Gastrocnemius medialis (tissue), 4 donors: ENCODE results near the gene GNAI3. TPM values are rescaled to one million over a fixed set of nuclear protein-coding genes. Genes with fewer than 3 reads are reported as not detected.

ENCODE experiments used
- ATAC-seq, 2 donors: fragments of 150-250 bp; one replicate each; pipeline ENCODE4 v1.9.1; 2016
- DNase-seq, 2 donors: peaks; one replicate each; pipeline ENCODE4 v3.0.0-alpha.2; 2019
- H3K27ac ChIP-seq, 4 donors: fragments of 200-600 bp; sonication (generic); 1 replicate in 1 of 4; 2 replicates in 3 of 4; pipeline ENCODE4 v1.5.1; 2016 to 2018; ENCODE audit warnings: mild to moderate bottlenecking in 2 of 4, moderate library complexity in 1 of 4
- H3K27me3 ChIP-seq, 3 donors: fragments of 200-600 bp; sonication (generic) in 2 of 3; 1 replicate in 1 of 3; 2 replicates in 2 of 3; pipeline versions ENCODE4 v1.5.1 to v1.6.0; 2016 to 2019; ENCODE audit warnings: mild to moderate bottlenecking in 1 of 3, moderate library complexity in 1 of 3
- H3K36me3 ChIP-seq, 2 donors: fragments of 200-600 bp; sonication (generic) in 1 of 2; one replicate each; pipeline ENCODE4 v1.5.1; 2017 to 2018
- H3K4me1 ChIP-seq, 2 donors: fragments of 200-600 bp; sonication (generic) in 1 of 2; one replicate each; pipeline ENCODE4 v1.5.1; 2016 to 2017; ENCODE audit warnings: mild to moderate bottlenecking in 2 of 2
- H3K4me3 ChIP-seq, 4 donors: fragments of 200-600 bp; sonication (generic) in 3 of 4; 1 replicate in 1 of 4; 2 replicates in 3 of 4; pipeline ENCODE4 v1.5.1; 2016 to 2019; ENCODE audit warnings: mild to moderate bottlenecking in 2 of 4
- H3K9me3 ChIP-seq, 3 donors: fragments of 200-600 bp; sonication (generic) in 2 of 3; 1 replicate in 1 of 3; 2 replicates in 2 of 3; pipeline ENCODE4 v1.5.1; 2016 to 2019
- CTCF ChIP-seq, 5 experiments: fragments of 450-650 bp in 3 of 5; fragments of 200-600 bp in 2 of 5; sonication (generic) in 2 of 5; IDR thresholded peaks in 4 of 5; conservative IDR thresholded peaks in 1 of 5; 1 replicate in 4 of 5; 2 replicates in 1 of 5; pipeline ENCODE4 v1.5.1; 2016 to 2019; ENCODE audit warnings: antibody characterized with exemption in 5 of 5, mild to moderate bottlenecking in 3 of 5, moderate library complexity in 3 of 5
- POLR2A ChIP-seq, 2 donors: fragments of 450-650 bp; IDR thresholded peaks; one replicate each; pipeline ENCODE4 v1.6.1; 2017; ENCODE audit warnings: antibody characterized with exemption in 2 of 2, mild to moderate bottlenecking in 2 of 2, moderate library complexity in 2 of 2
- in situ Hi-C, 4 donors: fragments of 200-750 bp; cut with MboI; loops; one replicate each; pipeline versions ENCODE4 v1.15.0 to v1.8.0; 2017; ENCODE audit warnings: low sequenced_read_pairs in 4 of 4
- intact Hi-C: fragments of 100-400 bp; cut with DNase I; formaldehyde crosslinking; loops from one replicate; pipeline ENCODE4 v1.15.1; 2023; ENCODE audit warnings: low total_unique reads
- total RNA-seq, 4 donors: library from RNA; depleted of rRNA; stranded (reverse); fragments of >200 nt; gene quantifications; one replicate each; pipeline versions ENCODE4 v1.1.0 to v1.2.3, GENCODE V29; 2016

GNAI3 gene
- total RNA-seq, 4 donors from 2014 or later, result 0.90 to 2.5 (median 1.8) TPM

- Histone ChIP-seq H3K27ac (no peak overlapping the region), H3K27me3 (no peaks in the 10 kb centered on the region), H3K9me3 (no peaks in the 10 kb centered on the region), H3K36me3 (no peaks in the 10 kb centered on the region), H3K4me3 (no peak overlapping the region), H3K4me1 (peaks cover 4 to 7% of the 10 kb centered on the region in 2 donors)
- intact Hi-C loops, result no loop called here
- in situ Hi-C loops, result no loop called here
- DNase-seq (no peak), ATAC-seq (no peak)
- TF ChIP-seq CTCF (IDR thresholded peaks at IDR 0.05 in 4 of 5, conservative IDR thresholded peaks at IDR 0.05 in 1 of 5) (no peak), POLR2A (IDR thresholded peaks at IDR 0.05) (no peak)
Measured at GRCh38 chr1:109514846-109515245, 33.6 kb upstream of the GNAI3 start.

- TF ChIP-seq POLR2A (IDR thresholded peaks at IDR 0.05), result no peak
- TF ChIP-seq CTCF (IDR thresholded peaks at IDR 0.05 in 4 of 5, conservative IDR thresholded peaks at IDR 0.05 in 1 of 5), result no peak
- intact Hi-C loops, result no loop called here
Measured at GRCh38 chr1:109516872-109517271, 31.5 kb upstream of the GNAI3 start.

GRCh38 chr1:109517337-109517736 is 31.1 kb upstream of the GNAI3 start:
- intact Hi-C loops, result no loop called here
- no peaks in the 10 kb centered on the region for H3K36me3 ChIP-seq
- no peak for TF ChIP-seq CTCF (IDR thresholded peaks at IDR 0.05 in 4 of 5, conservative IDR thresholded peaks at IDR 0.05 in 1 of 5)
- no peak for TF ChIP-seq POLR2A (IDR thresholded peaks at IDR 0.05)
- DNase-seq (no peak), ATAC-seq (no peak)
- H3K4me3 ChIP-seq, result no peak overlapping the region
- H3K27me3 ChIP-seq, result no peaks in the 10 kb centered on the region
- H3K4me1 ChIP-seq, result no peaks in the 10 kb centered on the region
- H3K27ac ChIP-seq, result no peak overlapping the region
- in situ Hi-C loops, result no loop called here
- no peaks in the 10 kb centered on the region for H3K9me3 ChIP-seq

More at GRCh38 chr1:109516872-109517271, 31.5 kb upstream of the GNAI3 start:
- no peak for DNase-seq
- Histone ChIP-seq H3K36me3 (no peaks in the 10 kb centered on the region), H3K4me1 (no peaks in the 10 kb centered on the region), H3K9me3 (no peaks in the 10 kb centered on the region), H3K27me3 (no peaks in the 10 kb centered on the region), H3K4me3 (no peak overlapping the region), H3K27ac (no peak overlapping the region)
- ATAC-seq, result no peak
- in situ Hi-C loops, result no loop called here

- H3K27me3 ChIP-seq, result no peaks in the 10 kb centered on the region
- no peaks in the 10 kb centered on the region for H3K36me3 ChIP-seq
- no peaks in the 10 kb centered on the region for H3K4me1 ChIP-seq
- no peaks in the 10 kb centered on the region for H3K9me3 ChIP-seq
- H3K27ac ChIP-seq, result no peak overlapping the region
- TF ChIP-seq POLR2A (IDR thresholded peaks at IDR 0.05), result no peak
- intact Hi-C loops, result no loop called here
- H3K4me3 ChIP-seq, result no peak overlapping the region
- ATAC-seq (no peak), DNase-seq (no peak)
- in situ Hi-C loops, result no loop called here
Measured at GRCh38 chr1:109521002-109521951, 27.1 kb upstream of the GNAI3 start.

- intact Hi-C loops, result no loop called here
- in situ Hi-C loops, result no loop called here
- no peak for ATAC-seq
Measured at GRCh38 chr1:109522026-109522425, 26.4 kb upstream of the GNAI3 start.

More at GRCh38 chr1:109522026-109522425, 26.4 kb upstream of the GNAI3 start:
- Histone ChIP-seq H3K36me3 (no peaks in the 10 kb centered on the region), H3K27me3 (no peaks in the 10 kb centered on the region), H3K4me3 (no peak overlapping the region), H3K4me1 (no peaks in the 10 kb centered on the region), H3K27ac (no peak overlapping the region), H3K9me3 (no peaks in the 10 kb centered on the region)
- no peak for DNase-seq
- no peak for TF ChIP-seq POLR2A (IDR thresholded peaks at IDR 0.05)
- TF ChIP-seq CTCF (IDR thresholded peaks at IDR 0.05 in 4 of 5, conservative IDR thresholded peaks at IDR 0.05 in 1 of 5), result no peak
